Measurements from ENCODE around the gene LARP1B.
"Not testable (repeated sequence)": the region's sequence is repeated elsewhere in the genome, so short reads cannot be mapped to it uniquely, and the experiment has no call there.

Gene LARP1B

DNA sequence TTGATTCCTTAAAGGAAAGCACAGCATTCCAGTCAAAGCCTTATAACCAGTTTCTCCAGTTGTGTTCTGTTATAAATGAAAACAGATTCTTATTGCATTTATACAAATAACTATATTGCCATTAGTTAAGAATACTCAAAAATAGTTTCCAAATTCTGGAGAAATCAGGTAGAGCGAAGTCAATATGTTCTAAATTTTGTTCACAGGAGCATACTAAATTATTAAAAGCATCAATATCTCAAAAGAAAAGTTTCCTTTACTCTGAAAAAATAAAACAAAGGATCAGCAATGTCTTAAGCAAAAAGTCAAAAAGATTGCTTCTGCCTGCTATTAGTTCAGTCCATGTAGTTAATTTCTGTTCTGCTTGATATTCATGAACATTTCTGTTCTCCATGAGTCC is 186.8 kb downstream of the LARP1B start:
- no peak for TF ChIP-seq SUZ12 (IDR thresholded peaks at IDR 0.05; ENCODE audit: extremely low read depth, insufficient read depth, insufficient read length)
- no peak for TF ChIP-seq ZNF274 (IDR thresholded peaks at IDR 0.05; ENCODE audit: low read depth, low read length)

GRCh38 chr4:128249787-128250668 is 188.9 kb downstream of the LARP1B start:
- Histone ChIP-seq H3K36me3 (ENCODE audit: insufficient read depth, insufficient read length, low read length) (no peaks in the 10 kb centered on the region), H3K27me3 (ENCODE audit: insufficient read depth, insufficient read length) (no peaks in the 10 kb centered on the region), H3K9me3 (ENCODE audit: insufficient read depth, low read length) (peaks cover 66% of the 10 kb centered on the region), H3K4me1 (ENCODE audit: insufficient read depth, insufficient read length) (no peaks in the 10 kb centered on the region), H3K4me3 (ENCODE audit: insufficient read length, low read depth) (no peak overlapping the region), H3K9ac (ENCODE audit: insufficient read length, low read depth) (no peak overlapping the region)
- no peak for DNase-seq (ENCODE audit: low read depth, low spot score)
- TF ChIP-seq SUZ12 (IDR thresholded peaks at IDR 0.05; ENCODE audit: extremely low read depth, insufficient read depth, insufficient read length) (no peak), ZNF274 (IDR thresholded peaks at IDR 0.05; ENCODE audit: low read depth, low read length) (no peak)

More for the DNA sequence above, 186.8 kb downstream of the LARP1B start:
- no peak overlapping the region for H3K9ac ChIP-seq (ENCODE audit: insufficient read length, low read depth)
- peaks cover 66% of the 10 kb centered on the region for H3K9me3 ChIP-seq (ENCODE audit: insufficient read depth, low read length)
- no peaks in the 10 kb centered on the region for H3K4me1 ChIP-seq (ENCODE audit: insufficient read depth, insufficient read length)
- no peak for DNase-seq (ENCODE audit: low read depth, low spot score)
- no peak overlapping the region for H3K4me3 ChIP-seq (ENCODE audit: insufficient read length, low read depth)
- H3K27me3 ChIP-seq (ENCODE audit: insufficient read depth, insufficient read length) = no peaks in the 10 kb centered on the region
- H3K36me3 ChIP-seq (ENCODE audit: insufficient read depth, insufficient read length, low read length) = no peaks in the 10 kb centered on the region

DNA sequence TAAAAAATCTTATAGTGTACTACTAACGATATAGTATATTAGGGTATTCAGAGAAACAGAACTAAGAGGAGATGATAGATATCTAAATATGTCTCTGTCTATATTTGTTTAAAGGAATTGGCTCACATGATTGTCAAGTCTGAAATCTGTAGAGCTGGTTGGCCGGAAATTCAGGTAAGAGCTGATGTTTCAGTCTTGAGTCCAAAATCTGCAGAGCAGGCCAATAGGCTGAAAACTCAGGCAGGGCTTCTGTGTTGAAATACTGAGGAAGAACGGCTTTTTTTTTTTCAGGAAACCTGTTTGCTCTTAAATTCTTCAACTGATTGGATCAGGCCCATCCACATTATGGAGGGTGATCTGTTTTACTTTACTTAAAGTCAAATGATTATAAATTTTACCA is 194.8 kb downstream of the LARP1B start:
- DNase-seq (ENCODE audit: low read depth, low spot score) = no peak
- no peaks in the 10 kb centered on the region for H3K27me3 ChIP-seq (ENCODE audit: insufficient read depth, insufficient read length)
- no peaks in the 10 kb centered on the region for H3K4me1 ChIP-seq (ENCODE audit: insufficient read depth, insufficient read length)
- no peak overlapping the region for H3K4me3 ChIP-seq (ENCODE audit: insufficient read length, low read depth)
- no peak overlapping the region for H3K9ac ChIP-seq (ENCODE audit: insufficient read length, low read depth)
- no peak for TF ChIP-seq ZNF274 (IDR thresholded peaks at IDR 0.05; ENCODE audit: low read depth, low read length)
- no peaks in the 10 kb centered on the region for H3K36me3 ChIP-seq (ENCODE audit: insufficient read depth, insufficient read length, low read length)
- H3K9me3 ChIP-seq (ENCODE audit: insufficient read depth, low read length) = peaks cover 17% of the 10 kb centered on the region

DNA sequence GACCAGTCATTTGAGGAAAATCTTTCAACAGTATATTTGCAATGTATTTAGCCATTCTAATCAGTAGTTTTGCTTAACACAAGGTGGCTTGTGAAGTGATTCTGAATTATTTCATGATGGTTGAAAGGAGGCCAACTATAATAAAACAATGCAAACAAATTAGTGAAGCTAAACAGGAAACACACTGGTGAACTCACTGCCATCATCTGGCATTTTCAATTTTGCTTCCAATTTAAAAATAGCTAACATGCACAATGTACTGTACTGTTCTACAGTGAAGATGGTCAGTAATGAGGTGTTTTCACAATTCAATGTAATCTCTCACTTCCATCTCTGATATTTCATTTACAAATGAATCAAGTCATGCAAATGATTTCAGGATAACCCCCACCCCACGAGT is 195.4 kb downstream of the LARP1B start:
- Histone ChIP-seq H3K36me3 (ENCODE audit: insufficient read depth, insufficient read length, low read length) (no peaks in the 10 kb centered on the region), H3K9ac (ENCODE audit: insufficient read length, low read depth) (no peak overlapping the region), H3K9me3 (ENCODE audit: insufficient read depth, low read length) (peaks cover 12% of the 10 kb centered on the region; the same call in 1 of the 2 replicates), H3K4me3 (ENCODE audit: insufficient read length, low read depth) (no peak overlapping the region), H3K27me3 (ENCODE audit: insufficient read depth, insufficient read length) (no peaks in the 10 kb centered on the region), H3K4me1 (ENCODE audit: insufficient read depth, insufficient read length) (no peaks in the 10 kb centered on the region)
- no peak for DNase-seq (ENCODE audit: low read depth, low spot score)
- TF ChIP-seq YY1 (IDR thresholded peaks at IDR 0.05; ENCODE audit: insufficient read depth, insufficient read length) (no peak), ZNF274 (IDR thresholded peaks at IDR 0.05; ENCODE audit: low read depth, low read length) (no peak), SUZ12 (IDR thresholded peaks at IDR 0.05; ENCODE audit: extremely low read depth, insufficient read depth, insufficient read length) (no peak)

DNA sequence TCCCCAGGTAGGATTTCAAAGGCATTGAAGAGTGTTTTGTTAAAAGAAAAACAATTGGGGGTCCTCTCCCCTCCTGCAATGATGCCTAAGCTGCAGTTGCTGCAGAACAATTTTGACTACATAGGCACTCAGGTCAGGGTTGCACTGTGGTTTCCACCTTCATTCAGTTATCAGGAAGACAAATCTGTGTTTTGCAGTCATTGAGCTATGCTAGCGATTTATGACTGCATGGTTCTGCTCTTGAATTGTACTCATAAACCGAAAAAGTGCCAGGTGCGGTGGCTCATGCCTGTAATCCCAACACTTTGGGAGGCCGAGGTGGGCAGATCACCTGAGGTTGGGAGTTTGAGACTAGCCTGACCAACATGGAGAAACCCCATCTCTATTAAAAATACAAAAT is 197.1 kb downstream of the LARP1B start:
- H3K9ac ChIP-seq (ENCODE audit: insufficient read length, low read depth); H3K9me3 ChIP-seq (ENCODE audit: insufficient read depth, low read length); H3K36me3 ChIP-seq (ENCODE audit: insufficient read depth, insufficient read length, low read length); DNase-seq (ENCODE audit: low read depth, low spot score); H3K4me1 ChIP-seq (ENCODE audit: insufficient read depth, insufficient read length); H3K27me3 ChIP-seq (ENCODE audit: insufficient read depth, insufficient read length); H3K4me3 ChIP-seq (ENCODE audit: insufficient read length, low read depth): not testable (repeated sequence)

GRCh38 chr4:128259889-128260288 is 198.8 kb downstream of the LARP1B start:
- not testable (repeated sequence) for H3K9me3 ChIP-seq (ENCODE audit: insufficient read depth, low read length); H3K4me3 ChIP-seq (ENCODE audit: insufficient read length, low read depth); H3K9ac ChIP-seq (ENCODE audit: insufficient read length, low read depth); H3K27me3 ChIP-seq (ENCODE audit: insufficient read depth, insufficient read length); H3K36me3 ChIP-seq (ENCODE audit: insufficient read depth, insufficient read length, low read length); H3K4me1 ChIP-seq (ENCODE audit: insufficient read depth, insufficient read length); DNase-seq (ENCODE audit: low read depth, low spot score)

All from NT2/D1 (cell line).